ENCODE data around the gene DMAP1. TPM values are rescaled to one million over a fixed set of nuclear protein-coding genes. Genes with fewer than 3 reads are reported as not detected.
"Not testable (repeated sequence)": the region's sequence is repeated elsewhere in the genome, so short reads cannot be mapped to it uniquely, and the experiment has no call there.

DMAP1 gene, protein sequence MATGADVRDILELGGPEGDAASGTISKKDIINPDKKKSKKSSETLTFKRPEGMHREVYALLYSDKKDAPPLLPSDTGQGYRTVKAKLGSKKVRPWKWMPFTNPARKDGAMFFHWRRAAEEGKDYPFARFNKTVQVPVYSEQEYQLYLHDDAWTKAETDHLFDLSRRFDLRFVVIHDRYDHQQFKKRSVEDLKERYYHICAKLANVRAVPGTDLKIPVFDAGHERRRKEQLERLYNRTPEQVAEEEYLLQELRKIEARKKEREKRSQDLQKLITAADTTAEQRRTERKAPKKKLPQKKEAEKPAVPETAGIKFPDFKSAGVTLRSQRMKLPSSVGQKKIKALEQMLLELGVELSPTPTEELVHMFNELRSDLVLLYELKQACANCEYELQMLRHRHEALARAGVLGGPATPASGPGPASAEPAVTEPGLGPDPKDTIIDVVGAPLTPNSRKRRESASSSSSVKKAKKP
- total RNA-seq (ENCODE audit: low replicate concordance), result 45.7 and 54.6 TPM in 2 replicates
- long read RNA-seq, full-length matches to known transcripts, result 52 of 70 reads
- long read RNA-seq, partial matches to known transcripts, result 4 of 70 reads
- long read RNA-seq, other reads (novel, unspliced or antisense), result 14 of 70 reads

DNA sequence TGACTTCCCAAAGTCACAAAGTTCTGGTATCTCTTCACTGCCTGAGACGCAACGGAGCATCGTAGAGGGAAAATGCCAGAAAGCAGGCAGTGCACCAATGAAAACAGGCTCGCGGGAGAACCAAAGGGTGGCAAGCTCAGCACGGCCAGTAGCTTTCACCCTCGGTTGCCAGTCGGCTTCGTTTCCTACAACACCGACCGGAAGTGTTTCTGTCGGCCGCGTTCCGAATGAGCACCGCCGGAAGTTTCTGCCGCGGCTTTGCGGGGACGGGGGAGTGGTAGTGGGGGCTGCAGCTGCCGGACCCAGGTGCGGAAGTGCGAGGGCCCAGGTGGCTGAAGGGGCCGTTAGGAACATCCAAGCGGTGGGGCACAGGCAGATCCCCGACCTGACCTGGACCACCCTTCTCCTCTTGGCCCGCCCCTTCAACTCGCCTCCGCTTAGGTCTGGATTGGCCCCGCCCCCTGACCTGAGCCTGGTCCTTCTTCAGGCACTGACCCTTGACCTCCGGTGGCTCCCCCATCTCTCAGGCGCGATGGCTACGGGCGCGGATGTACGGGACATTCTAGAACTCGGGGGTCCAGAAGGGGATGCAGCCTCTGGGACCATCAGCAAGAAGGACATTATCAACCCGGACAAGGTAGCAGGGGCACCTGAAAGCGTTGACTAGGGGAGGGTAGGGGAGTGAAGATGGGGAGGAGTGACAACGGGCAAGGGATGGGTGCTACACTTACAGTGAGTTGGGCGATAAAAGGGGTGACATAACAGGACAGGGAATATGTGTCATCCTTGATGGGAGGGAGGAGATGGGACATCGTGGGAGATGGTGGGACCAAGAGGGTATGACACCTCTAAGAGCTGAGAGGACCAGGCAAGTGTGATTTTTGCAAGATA, at the start of gene DMAP1:
DMAP1 (plus strand) TSS at position 250 of the 891 bp plus-strand sequence; CDS start at position 533, 283 bp downstream.
- peaks cover 10% of the 10 kb centered on the region for H3K36me3 Mint-ChIP-seq
- no peaks in the 10 kb centered on the region for H3K9me3 Mint-ChIP-seq
- peak within 1 kb of the TSS; percentile 68 for H3K27ac Mint-ChIP-seq
- no peaks in the 10 kb centered on the region for H3K27me3 Mint-ChIP-seq
- TF ChIP-seq, protein P1, sequence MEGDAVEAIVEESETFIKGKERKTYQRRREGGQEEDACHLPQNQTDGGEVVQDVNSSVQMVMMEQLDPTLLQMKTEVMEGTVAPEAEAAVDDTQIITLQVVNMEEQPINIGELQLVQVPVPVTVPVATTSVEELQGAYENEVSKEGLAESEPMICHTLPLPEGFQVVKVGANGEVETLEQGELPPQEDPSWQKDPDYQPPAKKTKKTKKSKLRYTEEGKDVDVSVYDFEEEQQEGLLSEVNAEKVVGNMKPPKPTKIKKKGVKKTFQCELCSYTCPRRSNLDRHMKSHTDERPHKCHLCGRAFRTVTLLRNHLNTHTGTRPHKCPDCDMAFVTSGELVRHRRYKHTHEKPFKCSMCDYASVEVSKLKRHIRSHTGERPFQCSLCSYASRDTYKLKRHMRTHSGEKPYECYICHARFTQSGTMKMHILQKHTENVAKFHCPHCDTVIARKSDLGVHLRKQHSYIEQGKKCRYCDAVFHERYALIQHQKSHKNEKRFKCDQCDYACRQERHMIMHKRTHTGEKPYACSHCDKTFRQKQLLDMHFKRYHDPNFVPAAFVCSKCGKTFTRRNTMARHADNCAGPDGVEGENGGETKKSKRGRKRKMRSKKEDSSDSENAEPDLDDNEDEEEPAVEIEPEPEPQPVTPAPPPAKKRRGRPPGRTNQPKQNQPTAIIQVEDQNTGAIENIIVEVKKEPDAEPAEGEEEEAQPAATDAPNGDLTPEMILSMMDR (conservative IDR thresholded peaks at IDR 0.05), result no peak
- DNase-seq (ENCODE audit: extremely low spot score, unreplicated experiment), result peak; percentile 86
- peaks cover 13% of the 10 kb centered on the region for H3K4me1 Mint-ChIP-seq (ENCODE audit: unreplicated experiment)
- peak within 1 kb of the TSS; percentile 93 for H3K4me3 Mint-ChIP-seq

DNA sequence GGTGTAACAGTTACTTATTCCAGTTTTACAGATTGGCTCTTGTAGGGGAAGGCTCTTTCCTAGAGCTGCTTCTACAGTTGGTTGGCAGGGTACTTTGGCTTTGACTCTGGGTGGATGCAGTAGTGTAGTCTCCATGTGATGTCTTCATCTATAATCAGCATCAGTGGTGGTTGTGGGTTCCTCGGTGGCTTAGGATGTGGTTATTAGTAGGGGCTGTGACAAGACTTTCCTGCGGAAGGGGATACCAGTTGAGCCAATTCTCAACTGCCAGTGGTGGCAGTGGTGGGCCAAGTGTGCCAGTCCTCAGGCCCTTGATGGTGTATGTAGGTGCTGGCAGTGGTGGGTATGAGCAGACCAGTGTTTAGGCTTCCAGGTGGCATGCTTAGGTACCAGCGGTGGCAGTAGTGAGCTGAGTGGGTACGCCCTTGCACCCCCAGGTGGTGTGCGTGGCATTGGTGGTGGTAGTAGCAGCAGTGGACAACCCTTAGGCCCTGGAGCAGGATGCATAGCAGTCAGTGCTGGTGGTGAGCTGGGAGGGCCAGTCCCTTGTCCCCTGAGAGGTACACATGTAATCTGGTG, 44.7 kb upstream of the DMAP1 start:
- Mint-ChIP-seq H3K4me1 (ENCODE audit: unreplicated experiment) (no peaks in the 10 kb centered on the region), H3K9me3 (peaks cover 5% of the 10 kb centered on the region), H3K4me3 (no peak overlapping the region), H3K27me3 (peaks cover 3% of the 10 kb centered on the region), H3K27ac (no peak overlapping the region), H3K36me3 (no peaks in the 10 kb centered on the region)
- no peak for DNase-seq (ENCODE audit: extremely low spot score, unreplicated experiment)
- TF ChIP-seq, protein P1 (conservative IDR thresholded peaks at IDR 0.05), result no peak

DNA sequence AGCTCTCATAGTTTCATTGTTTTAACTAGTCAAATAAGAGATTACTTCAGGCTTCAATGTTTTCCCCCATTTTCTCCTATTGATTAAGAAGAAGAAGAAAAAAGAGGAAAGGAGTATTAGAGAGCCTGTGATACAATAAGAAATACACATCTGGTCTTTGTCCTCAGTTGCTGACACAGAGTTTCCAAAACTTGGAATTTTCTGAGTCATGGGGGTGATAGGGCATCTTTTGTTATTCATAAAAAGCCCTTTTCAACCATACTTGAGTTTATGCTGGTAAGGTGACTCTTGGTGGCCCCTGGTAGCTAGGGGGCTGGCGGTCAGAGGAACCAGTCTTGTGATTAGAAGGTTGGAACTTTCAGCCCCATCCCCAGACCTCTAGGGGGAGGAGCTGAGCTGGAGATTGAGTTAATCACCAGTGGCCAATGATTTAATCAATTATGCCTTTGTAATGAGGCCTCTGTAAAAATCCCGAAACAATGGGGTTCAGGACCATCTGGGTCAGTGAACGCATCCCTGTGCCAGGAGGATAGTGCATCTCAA, 42.9 kb upstream of the DMAP1 start:
- no peak for DNase-seq (ENCODE audit: extremely low spot score, unreplicated experiment)
- peaks cover 3% of the 10 kb centered on the region for H3K27me3 Mint-ChIP-seq
- TF ChIP-seq, protein P1 (conservative IDR thresholded peaks at IDR 0.05), result no peak
- H3K36me3 Mint-ChIP-seq, result no peaks in the 10 kb centered on the region
- H3K4me3 Mint-ChIP-seq, result no peak overlapping the region
- no peak overlapping the region for H3K27ac Mint-ChIP-seq
- peaks cover 5% of the 10 kb centered on the region for H3K9me3 Mint-ChIP-seq
- no peaks in the 10 kb centered on the region for H3K4me1 Mint-ChIP-seq (ENCODE audit: unreplicated experiment)

DNA sequence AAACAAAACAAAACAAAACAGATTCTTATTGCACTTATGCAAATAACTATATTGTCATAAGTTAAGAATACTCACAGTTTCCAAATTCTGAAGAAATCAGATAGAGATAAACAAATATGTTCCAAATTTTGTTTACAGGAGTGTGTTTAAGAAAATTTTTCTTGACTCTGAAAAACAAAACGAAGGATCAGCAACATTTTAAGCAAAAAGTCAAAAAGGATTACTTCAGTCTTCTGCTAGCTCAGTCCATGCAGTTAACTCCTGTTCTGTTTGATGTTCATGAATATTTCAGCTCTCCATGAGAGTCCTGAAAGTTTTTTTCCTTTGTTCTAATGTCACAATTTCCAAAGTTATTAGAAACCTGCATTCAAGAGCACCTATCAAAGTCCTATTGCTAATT, 38.6 kb upstream of the DMAP1 start:
- H3K4me1 Mint-ChIP-seq (ENCODE audit: unreplicated experiment), result no peaks in the 10 kb centered on the region
- TF ChIP-seq, protein P1 (conservative IDR thresholded peaks at IDR 0.05), result no peak
- H3K27me3 Mint-ChIP-seq, result no peaks in the 10 kb centered on the region
- H3K27ac Mint-ChIP-seq, result no peak overlapping the region
- no peak for DNase-seq (ENCODE audit: extremely low spot score, unreplicated experiment)
- no peaks in the 10 kb centered on the region for H3K36me3 Mint-ChIP-seq
- peaks cover 5% of the 10 kb centered on the region for H3K9me3 Mint-ChIP-seq
- H3K4me3 Mint-ChIP-seq, result no peak overlapping the region

DNA sequence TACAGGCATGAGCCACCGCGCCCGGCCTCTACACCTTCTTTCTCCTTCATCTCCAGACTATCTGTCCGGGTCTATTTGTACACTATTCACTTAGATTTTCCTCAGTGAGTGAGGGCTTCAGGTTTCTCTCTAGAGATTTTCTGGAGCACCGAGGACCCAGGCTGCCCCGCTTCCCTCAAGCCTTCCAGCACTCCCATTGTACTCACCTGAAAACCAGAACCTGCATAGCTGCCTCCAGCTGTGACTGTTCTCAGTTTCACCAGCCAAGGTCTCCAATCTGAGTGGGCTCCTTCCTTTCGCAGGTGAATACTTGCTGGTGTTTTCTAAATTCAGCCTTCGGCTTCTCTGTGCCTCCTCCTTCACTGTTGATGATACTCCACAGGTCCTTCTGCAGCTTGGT, 12.9 kb upstream of the DMAP1 start:
- Mint-ChIP-seq H3K4me1 (ENCODE audit: unreplicated experiment) (no peaks in the 10 kb centered on the region), H3K27me3 (no peaks in the 10 kb centered on the region)
- no peak for DNase-seq (ENCODE audit: extremely low spot score, unreplicated experiment)

DNA sequence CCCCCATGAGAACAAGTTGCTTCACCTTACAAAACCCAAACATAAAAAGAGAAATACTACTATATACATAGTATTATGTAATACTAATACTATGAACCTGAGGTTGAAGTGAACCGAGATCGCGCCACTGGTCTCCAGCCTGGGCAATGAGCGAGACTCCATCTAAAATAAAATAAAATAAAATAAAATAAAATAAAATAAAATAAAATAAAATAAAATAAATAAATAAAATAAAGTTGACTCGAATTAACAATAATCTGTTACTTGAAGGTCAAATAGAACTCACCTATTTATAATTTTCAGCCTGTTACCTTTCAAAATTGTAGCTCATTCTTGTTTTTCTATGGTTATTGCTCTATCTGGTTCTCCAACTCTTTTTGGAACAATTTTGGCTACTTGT, 6.7 kb upstream of the DMAP1 start:
- not testable (repeated sequence) for H3K36me3 Mint-ChIP-seq; H3K27ac Mint-ChIP-seq; H3K9me3 Mint-ChIP-seq; H3K4me3 Mint-ChIP-seq; DNase-seq (ENCODE audit: extremely low spot score, unreplicated experiment); H3K27me3 Mint-ChIP-seq; H3K4me1 Mint-ChIP-seq (ENCODE audit: unreplicated experiment)

More for the DNA sequence above, 12.9 kb upstream of the DMAP1 start:
- Mint-ChIP-seq H3K36me3 (no peaks in the 10 kb centered on the region), H3K27ac (no peak overlapping the region), H3K9me3 (no peaks in the 10 kb centered on the region), H3K4me3 (no peak overlapping the region)
- TF ChIP-seq, protein P1 (conservative IDR thresholded peaks at IDR 0.05), result no peak

Data from type B pancreatic cell (in vitro differentiated cells).